Spleen (tissue), 11 donors: ENCODE results near the gene CCDC149. TPM values are rescaled to one million over a fixed set of nuclear protein-coding genes. Genes with fewer than 3 reads are reported as not detected.

Source experiments
- DNase-seq: peaks from one replicate; pipeline ENCODE4 v3.0.0-alpha.2; 2020
- H3K27ac ChIP-seq, 8 donors: fragments of 200-600 bp; sonication (generic) in 7 of 8; 1 replicate in 4 of 8; 2 replicates in 4 of 8; pipeline versions ENCODE4 v1.5.0 to v1.8.0; 2016 to 2021; ENCODE audit warnings: inconsistent platforms in 4 of 8, mild to moderate bottlenecking in 4 of 8, moderate library complexity in 1 of 8
- H3K27me3 ChIP-seq, 7 donors: fragments of 200-600 bp; sonication (generic) in 6 of 7; replicated peaks in 1 of 7; 1 replicate in 4 of 7; 2 replicates in 3 of 7; pipeline versions ENCODE4 v1.5.0 to v1.8.0; 2016 to 2021; ENCODE audit warnings: inconsistent platforms in 3 of 7, mild to moderate bottlenecking in 1 of 7
- H3K36me3 ChIP-seq, 6 donors: fragments of 200-600 bp; sonication (generic) in 5 of 6; 1 replicate in 4 of 6; 2 replicates in 2 of 6; pipeline versions ENCODE4 v1.5.0 to v1.8.0; 2016 to 2021; ENCODE audit warnings: inconsistent platforms in 2 of 6
- H3K4me1 ChIP-seq, 6 donors: fragments of 200-600 bp; sonication (generic) in 5 of 6; 1 replicate in 3 of 6; 2 replicates in 3 of 6; pipeline versions ENCODE4 v1.5.0 to v1.8.0; 2016 to 2021; ENCODE audit warnings: inconsistent platforms in 3 of 6
- H3K4me3 ChIP-seq, 8 donors: fragments of 200-600 bp; sonication (generic) in 7 of 8; 1 replicate in 4 of 8; 2 replicates in 4 of 8; pipeline versions ENCODE4 v1.5.0 to v1.8.0; 2016 to 2021; ENCODE audit warnings: inconsistent platforms in 4 of 8, mild to moderate bottlenecking in 4 of 8, moderate library complexity in 2 of 8
- H3K9me3 ChIP-seq, 8 donors: fragments of 200-600 bp; sonication (generic) in 7 of 8; 1 replicate in 4 of 8; 2 replicates in 4 of 8; pipeline versions ENCODE4 v1.5.0 to v1.8.0; 2016 to 2021; ENCODE audit warnings: inconsistent platforms in 4 of 8
- CTCF ChIP-seq, 11 experiments: fragments of 200-600 bp in 7 of 11; fragments of 450-650 bp in 4 of 11; sonication (generic) in 4 of 11; IDR thresholded peaks in 8 of 11; conservative IDR thresholded peaks in 3 of 11; 1 replicate in 7 of 11; 2 replicates in 4 of 11; pipeline versions ENCODE4 v1.4.0 to v1.8.0; 2016 to 2021; ENCODE audit warnings: antibody characterized with exemption in 11 of 11, inconsistent platforms in 4 of 11, mild to moderate bottlenecking in 1 of 11
- POLR2A ChIP-seq, 3 donors: fragments of 450-650 bp; IDR thresholded peaks; one replicate each; pipeline ENCODE4 v1.5.1; 2017; ENCODE audit warnings: antibody characterized with exemption in 3 of 3, mild to moderate bottlenecking in 1 of 3
- POLR2AphosphoS5 ChIP-seq, 3 donors: sonication (generic); formaldehyde crosslinking; IDR thresholded peaks; one replicate each; pipeline ENCODE4 v1.5.1; 2017; ENCODE audit warnings: antibody characterized with exemption in 3 of 3
- whole genome bisulfite sequencing, 5 donors: extraction: QIAGEN DNeasy Blood & Tissue Kit in 3 of 5; methylation state at CpG; one replicate each; pipeline versions ENCODE4 v1.1.5 to v1.1.7; 2013 to 2018; 5-methylcytosine and 5-hydroxymethylcytosine counted together
- intact Hi-C: fragments of 100-400 bp; cut with DNase I; formaldehyde crosslinking; loops from one replicate; pipeline ENCODE4 v1.15.0; 2023; ENCODE audit warnings: low total_unique reads
- polyA plus RNA-seq, 3 donors: library from polyadenylated mRNA; stranded (reverse); fragments of 200-250 nt; gene quantifications; one replicate each; pipeline ENCODE4 v1.2.1, GENCODE V29; 2013
- total RNA-seq, 7 donors: library from RNA; depleted of rRNA in 3 of 7; stranded (reverse); fragments of >200 nt in 3 of 7; fragmentation: NEBNext Ultra II Directional in 4 of 7; extraction: Animal tissue kit (Norgen Biotek cat#: 25700) in 4 of 7; gene quantifications; one replicate each; pipeline versions ENCODE4 v1.1.0 to v1.2.1, GENCODE V29; 2016 to 2021
- donor health status: healthy with polysubstance abuse.
- donor health status: DM: no; HTN: no; CAD: no; lungs with moderate emphysema.
- donor health status: DM: no; HTN: no; CAD: no.
- donor health status: Bipolar disorder and iron deficiency.
- donor health status: healthy.
- donor health status: DM: no; HTN: no; CAD: no.
- donor health status: DM: yes; HTN: yes; CAD: no.

CCDC149 gene
- total and polyA plus RNA-seq, 10 donors, result 1.9 to 16.0 (median 9.8) TPM

- intact Hi-C loops, result no loop called here
- H3K27ac ChIP-seq, result no peak overlapping the region
- no peaks in the 10 kb centered on the region for H3K27me3 ChIP-seq
- no peak overlapping the region for H3K4me3 ChIP-seq
- H3K9me3 ChIP-seq, result no peaks in the 10 kb centered on the region
- DNase-seq, result no peak
- TF ChIP-seq POLR2A (IDR thresholded peaks at IDR 0.05) (no peak), CTCF (IDR thresholded peaks at IDR 0.05 in 8 of 11, conservative IDR thresholded peaks at IDR 0.05 in 3 of 11) (no peak), POLR2AphosphoS5 (IDR thresholded peaks at IDR 0.05) (no peak)
- 75 to 85% (median 78%) methylated on average over 1 of the region's 1 CpG for WGBS, 5 donors
- H3K4me1 ChIP-seq, result no peaks in the 10 kb centered on the region
- H3K36me3 ChIP-seq, result no peaks in the 10 kb centered on the region
Measured at GRCh38 chr4:24850674-24851073, 62.2 kb downstream of the CCDC149 start.

GRCh38 chr4:24849756-24850155 lies 63.1 kb downstream of the CCDC149 start:
- Histone ChIP-seq H3K4me3 (no peak overlapping the region), H3K9me3 (no peaks in the 10 kb centered on the region), H3K27me3 (no peaks in the 10 kb centered on the region), H3K36me3 (no peaks in the 10 kb centered on the region), H3K4me1 (no peaks in the 10 kb centered on the region), H3K27ac (no peak overlapping the region)
- TF ChIP-seq POLR2A (IDR thresholded peaks at IDR 0.05), result no peak
- intact Hi-C loops, result no loop called here
- DNase-seq, result no peak
- 85 to 95% (median 88%) methylated on average over 2 of the region's 2 CpGs for WGBS, 5 donors

DNA sequence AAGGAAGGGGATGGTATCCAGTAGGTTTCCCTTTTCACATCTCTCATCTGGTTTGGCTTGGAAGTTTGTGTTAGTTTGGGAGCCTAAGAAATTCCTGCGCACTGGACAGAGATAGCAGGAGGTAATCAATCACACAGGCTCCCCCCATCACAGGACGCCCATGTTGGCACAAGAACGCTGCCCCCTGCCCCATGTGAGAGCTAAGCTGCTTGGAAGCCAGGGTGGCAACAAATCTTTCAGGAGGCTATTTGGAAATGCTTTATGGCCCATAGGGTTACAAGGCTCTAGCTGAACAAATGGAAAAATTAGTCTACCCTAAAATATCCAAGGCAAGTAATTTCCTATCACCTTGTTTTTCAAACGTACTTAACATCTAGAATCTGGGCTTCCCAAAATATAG lies 63.5 kb downstream of the CCDC149 start:
- H3K27ac ChIP-seq, result no peak overlapping the region
- H3K9me3 ChIP-seq, result no peaks in the 10 kb centered on the region
- H3K27me3 ChIP-seq, result no peaks in the 10 kb centered on the region
- intact Hi-C loops, result no loop called here
- 76 to 92% (median 86%) methylated on average over 4 of the region's 4 CpGs for WGBS, 5 donors
- no peaks in the 10 kb centered on the region for H3K36me3 ChIP-seq
- DNase-seq, result no peak
- no peaks in the 10 kb centered on the region for H3K4me1 ChIP-seq
- no peak overlapping the region for H3K4me3 ChIP-seq
- TF ChIP-seq CTCF (IDR thresholded peaks at IDR 0.05 in 8 of 11, conservative IDR thresholded peaks at IDR 0.05 in 3 of 11) (no peak), POLR2AphosphoS5 (IDR thresholded peaks at IDR 0.05) (no peak), POLR2A (IDR thresholded peaks at IDR 0.05) (no peak)

DNA sequence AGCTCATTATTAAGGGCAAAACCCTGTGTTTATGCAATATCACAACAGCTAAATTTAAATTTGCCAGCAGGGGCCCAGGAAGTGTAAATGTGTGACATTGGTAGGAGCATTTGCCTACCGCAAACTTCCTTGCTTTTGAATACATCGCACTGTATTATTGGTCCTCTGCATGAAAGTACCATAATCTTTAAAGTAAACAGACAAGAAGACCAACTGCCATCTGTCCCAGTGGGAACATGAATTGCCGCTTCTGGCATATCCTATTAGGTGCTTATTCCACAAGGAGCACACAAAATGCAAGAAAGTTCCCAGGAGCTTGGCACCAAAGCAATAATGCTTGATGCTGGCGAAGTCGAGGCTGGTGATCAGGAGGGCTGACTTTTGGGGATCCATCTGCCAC lies 66.1 kb downstream of the CCDC149 start:
- intact Hi-C loops, result no loop called here
- no peak overlapping the region for H3K4me3 ChIP-seq

More for the DNA sequence above, 66.1 kb downstream of the CCDC149 start:
- Histone ChIP-seq H3K9me3 (no peaks in the 10 kb centered on the region), H3K4me1 (no peaks in the 10 kb centered on the region), H3K27me3 (no peaks in the 10 kb centered on the region), H3K27ac (no peak overlapping the region), H3K36me3 (no peaks in the 10 kb centered on the region)
- no peak for DNase-seq
- no peak for TF ChIP-seq POLR2AphosphoS5 (IDR thresholded peaks at IDR 0.05)
- TF ChIP-seq POLR2A (IDR thresholded peaks at IDR 0.05), result no peak
- no peak for TF ChIP-seq CTCF (IDR thresholded peaks at IDR 0.05 in 8 of 11, conservative IDR thresholded peaks at IDR 0.05 in 3 of 11)
- 92 to 97% (median 96%) methylated on average over 5 of the region's 5 CpGs for WGBS, 5 donors
